GM21390 (cell line): ENCODE data around the gene PTGS1.

ENCODE experiments used
- ATAC-seq: cut with Tn5 transposase; IDR thresholded peaks from one replicate; pipeline ENCODE4 v1.9.1; 2021; ENCODE audit not compliant: unreplicated experiment

PTGS1 gene

DNA sequence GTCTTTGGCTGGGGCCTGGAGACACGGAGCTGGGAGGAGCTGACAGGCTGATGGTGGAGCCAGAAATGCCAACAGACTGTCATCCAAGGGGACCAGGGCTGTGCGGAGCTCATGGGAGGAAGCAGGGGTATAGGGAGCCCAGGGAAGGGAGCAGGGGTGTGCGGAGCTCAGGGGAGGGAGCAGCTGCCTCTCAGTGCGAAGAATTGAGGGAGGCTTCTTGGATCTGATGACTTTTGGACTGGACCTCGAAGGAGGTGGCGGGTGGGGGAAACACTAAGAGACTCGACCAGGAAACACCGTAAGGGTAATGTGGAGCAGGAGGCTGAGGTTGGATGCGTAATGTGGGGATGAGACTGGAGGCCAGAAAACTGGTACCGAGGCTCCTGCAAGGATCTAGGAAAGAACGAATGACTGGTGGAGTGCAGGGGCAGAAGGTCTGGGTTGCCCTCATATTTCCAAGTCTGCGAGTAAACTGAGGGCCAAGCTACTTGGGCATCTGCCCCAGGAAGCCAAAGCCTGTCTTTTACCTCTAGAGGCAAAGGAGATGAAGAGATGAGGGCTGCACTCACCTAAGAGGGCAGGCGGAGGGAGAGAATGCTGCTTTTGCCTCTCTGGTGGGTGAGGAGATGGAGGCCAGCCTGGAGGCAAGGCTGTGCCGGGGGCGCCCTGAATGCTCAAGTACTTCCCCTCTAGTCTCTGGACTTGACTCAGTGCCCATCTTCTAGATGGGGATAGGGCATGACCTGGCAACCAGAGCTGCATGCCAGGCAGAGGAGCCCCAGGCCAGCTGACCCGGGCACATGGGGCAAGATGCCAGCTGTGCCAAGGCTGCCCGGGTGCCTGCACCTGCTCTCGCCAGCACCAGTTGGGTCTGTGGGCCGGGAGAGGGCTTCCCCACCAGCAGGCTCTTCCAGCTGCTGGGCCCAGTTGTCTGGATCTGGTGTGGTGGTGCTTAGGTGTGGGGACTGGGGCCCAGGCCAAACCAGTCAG, 2.3 kb downstream of the PTGS1 start:
- ATAC-seq: no peak

DNA sequence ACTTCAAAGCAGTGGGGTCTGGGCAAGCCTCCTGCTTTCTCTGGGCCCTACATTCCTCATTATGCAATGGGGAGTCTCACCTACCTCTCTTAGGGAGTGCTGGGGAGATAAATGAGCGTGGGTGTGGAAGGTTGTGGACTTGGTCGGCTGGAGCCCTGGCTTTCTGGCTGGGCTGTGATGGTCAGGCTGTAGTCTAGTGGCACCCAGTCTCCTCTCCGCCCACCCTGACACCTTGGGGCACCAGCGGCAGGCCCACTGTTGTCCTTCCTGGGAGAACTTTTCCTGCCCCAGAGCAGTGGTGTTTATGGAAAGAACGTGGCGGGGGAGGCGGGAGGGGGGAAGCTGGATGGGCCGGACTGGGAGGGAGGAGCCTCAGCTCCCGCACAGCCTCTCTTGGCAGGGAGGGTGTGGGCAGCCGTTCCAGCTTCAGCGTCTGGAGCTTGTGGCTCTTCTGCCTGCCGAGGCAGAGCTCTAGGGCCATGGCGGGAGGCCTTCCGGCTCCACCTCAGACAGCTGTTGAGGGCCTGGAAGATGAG, 4.1 kb downstream of the PTGS1 start:
- ATAC-seq: no peak

DNA sequence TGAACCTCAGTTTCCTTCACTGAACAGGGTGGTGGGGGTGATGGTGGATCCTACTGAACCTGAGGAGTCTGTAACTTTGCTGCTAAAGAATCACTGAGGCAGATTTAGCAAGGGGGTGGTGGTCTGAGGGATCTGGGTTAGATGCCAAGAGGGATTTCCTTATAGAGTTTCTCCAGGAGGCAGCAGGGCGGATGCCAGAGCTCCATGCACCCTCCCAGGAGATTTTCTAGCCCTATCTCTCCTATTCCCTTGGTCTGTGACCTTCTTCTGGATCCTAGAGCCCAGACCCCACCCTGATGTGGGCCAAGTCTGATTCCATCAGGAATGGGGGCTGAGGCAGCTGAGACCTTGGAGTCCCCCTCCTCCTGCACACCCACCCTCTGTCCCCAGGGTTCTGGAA, 6.0 kb downstream of the PTGS1 start:
- no peak for ATAC-seq

DNA sequence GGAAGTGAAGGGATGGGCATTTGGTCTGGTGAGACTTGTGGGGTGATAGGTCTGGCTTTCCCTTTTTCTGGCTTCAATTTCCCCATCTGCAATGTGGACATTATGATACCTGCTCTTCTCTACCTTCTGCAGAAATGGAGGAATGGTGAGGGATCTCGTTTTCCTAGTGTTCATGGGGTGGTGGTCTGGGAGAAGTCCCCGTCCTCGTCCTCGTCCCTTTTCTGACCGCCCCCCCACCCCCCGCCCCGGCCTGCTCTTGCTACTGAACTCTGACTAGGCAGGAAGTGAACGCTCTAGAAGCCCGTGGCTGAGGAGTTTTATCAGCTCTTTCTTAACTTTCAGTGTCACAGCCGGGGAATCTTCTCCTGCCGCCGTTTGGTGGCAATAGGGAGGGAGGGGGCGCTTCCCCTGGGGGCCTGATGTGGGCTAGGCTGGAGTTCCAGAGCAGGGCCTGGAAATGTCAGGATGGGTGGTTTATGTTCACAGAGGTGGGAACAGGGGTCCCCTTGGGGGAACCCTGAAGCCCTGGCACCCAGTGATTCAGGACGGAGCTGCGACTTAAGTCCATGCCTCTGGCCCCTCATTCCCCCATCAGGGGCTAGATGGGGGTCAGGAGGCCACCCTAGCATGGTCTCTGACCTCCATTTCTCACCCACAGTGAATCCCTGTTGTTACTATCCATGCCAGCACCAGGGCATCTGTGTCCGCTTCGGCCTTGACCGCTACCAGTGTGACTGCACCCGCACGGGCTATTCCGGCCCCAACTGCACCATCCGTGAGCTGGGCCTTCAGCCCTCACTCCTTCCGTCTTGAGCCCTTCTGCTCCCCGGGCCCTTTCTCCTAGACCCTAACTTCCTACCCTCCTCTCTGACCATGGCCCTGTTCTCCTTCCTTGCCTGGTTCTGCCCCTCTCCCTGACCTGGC, 6.7 kb downstream of the PTGS1 start:
- no peak for ATAC-seq

DNA sequence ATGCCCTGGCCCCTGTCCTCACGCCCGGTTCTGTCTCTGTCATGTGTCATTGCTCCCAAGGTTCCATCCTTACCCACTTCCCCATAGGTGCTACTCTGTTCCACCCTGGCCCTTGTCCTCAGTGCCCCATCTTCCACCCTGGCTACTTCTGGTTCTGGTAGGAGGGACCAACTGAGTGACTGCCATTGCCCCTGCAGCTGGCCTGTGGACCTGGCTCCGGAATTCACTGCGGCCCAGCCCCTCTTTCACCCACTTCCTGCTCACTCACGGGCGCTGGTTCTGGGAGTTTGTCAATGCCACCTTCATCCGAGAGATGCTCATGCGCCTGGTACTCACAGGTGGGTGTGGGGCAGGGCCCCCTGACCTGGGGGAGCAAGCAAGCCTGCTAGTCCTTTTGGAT, 7.4 kb downstream of the PTGS1 start:
- no peak for ATAC-seq

DNA sequence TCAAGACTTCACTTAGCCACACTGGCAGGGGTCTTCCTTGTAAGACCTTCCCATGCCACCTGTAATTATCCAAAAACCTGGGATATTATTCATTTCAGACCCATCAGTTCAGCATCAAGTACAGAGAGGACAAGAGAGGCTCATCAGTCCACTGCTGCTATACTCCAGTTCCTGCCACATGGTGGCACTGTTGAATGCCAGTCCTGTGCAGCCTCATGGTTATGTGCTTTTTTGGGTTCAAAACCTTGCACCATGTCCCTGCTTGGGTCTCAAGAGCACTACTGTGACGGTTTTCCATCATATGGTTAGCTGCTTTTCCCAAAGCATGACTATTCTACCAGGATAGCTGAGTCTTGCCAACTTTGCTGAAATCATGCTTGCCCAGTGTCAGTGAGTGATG, 8.5 kb downstream of the PTGS1 start:
- no peak for ATAC-seq

DNA sequence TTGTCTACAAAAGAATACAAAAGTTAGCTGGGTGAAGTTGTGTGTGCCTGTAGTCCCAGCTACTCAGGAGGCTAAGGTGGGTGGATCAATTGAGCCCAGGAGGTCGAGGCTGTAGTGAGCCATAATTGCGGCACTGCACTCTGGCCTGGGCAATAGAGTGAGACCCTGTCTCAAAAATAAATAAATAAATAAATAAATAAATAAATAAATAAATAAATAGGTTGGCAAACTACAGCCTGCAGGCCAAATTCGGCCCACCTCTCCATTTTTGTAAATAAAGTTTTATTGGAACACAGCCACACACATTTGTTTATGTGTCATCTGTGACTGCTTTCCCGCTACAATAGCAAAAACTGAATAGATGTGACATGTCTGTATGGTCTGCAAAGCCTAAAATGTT, 9.5 kb downstream of the PTGS1 start:
- ATAC-seq: no peak

DNA sequence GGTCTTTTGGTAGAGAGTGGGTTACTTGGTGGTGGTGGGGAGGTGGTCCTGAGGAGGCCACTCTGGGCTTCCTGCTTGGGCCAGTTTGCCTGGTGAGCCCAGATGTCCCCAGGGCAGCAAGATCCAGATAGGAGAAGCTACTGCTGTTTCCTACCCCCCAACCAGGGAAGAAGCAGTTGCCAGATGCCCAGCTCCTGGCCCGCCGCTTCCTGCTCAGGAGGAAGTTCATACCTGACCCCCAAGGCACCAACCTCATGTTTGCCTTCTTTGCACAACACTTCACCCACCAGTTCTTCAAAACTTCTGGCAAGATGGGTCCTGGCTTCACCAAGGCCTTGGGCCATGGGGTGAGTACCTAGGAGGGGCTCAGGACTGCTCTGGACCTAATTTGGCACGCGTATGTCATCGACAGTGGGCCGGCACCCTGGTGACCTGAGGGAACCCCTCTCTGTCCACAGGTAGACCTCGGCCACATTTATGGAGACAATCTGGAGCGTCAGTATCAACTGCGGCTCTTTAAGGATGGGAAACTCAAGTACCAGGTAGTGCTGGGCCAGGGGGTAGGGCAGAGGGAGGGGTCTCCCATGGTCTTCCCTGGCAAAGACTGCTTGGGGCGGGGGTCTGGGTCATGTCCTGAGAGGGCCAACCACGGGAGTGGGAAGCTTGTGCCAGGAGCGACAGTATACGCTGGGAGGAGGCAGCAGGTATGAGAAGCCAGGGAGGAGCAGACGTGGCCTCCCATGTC, 10.6 kb downstream of the PTGS1 start:
- ATAC-seq: no peak

DNA sequence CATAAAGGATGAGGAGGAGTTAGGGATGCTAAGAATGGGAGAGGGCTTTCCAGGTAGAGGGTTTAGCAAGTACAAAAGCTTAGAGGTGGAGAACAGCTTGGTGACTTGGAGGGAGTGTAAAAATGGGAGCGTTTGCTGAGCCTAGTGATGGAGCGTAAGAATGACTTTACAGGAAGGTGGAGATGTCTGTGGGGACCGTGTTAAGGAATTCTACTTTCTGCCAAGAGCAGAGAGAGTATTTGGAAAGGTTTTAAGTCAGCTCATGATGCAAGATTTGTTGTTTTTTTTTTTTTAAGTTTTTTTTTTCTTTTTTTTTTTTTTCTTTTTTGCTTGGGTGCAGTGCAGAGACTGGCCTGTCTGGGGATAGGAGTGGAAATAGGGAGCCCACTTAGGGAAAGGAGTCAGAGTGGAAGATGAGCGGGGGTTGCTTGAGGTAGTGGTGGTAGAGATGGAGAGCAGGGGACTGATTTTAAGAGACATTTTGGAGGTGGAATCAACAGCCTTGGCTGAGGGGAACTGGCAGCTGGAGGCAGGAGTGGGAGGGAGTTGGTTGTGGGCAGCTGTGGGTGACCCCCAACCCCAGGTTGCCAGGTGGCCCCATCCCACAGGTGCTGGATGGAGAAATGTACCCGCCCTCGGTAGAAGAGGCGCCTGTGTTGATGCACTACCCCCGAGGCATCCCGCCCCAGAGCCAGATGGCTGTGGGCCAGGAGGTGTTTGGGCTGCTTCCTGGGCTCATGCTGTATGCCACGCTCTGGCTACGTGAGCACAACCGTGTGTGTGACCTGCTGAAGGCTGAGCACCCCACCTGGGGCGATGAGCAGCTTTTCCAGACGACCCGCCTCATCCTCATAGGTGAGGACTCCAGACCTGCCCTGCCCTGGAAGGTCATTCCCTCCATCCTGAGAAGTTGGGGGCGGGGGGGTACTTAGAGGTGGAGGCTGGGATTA, 12.4 kb downstream of the PTGS1 start:
- no peak for ATAC-seq

DNA sequence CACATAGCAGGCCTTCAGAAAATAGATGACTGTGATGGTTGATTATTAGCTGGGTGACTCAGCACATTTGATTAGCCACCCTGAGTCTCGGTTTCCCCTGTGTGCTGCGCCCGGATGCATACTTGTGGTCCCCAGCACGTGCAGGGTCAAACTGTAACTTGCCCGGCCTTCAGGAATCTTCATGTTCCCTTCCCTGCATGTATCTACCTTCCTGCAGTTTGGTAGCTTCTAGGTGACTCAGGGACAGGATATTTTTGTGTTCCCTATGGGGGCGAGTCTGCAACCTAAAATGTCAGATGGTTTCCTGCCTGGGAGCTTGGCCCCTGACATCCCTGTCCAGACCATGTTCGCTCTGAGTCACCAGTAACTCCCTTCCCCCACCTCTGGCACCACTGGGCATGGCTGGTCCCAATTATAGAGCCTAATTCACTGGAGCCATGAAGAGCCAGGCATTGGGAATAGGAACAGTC, 13.2 kb downstream of the PTGS1 start:
- ATAC-seq: no peak

DNA sequence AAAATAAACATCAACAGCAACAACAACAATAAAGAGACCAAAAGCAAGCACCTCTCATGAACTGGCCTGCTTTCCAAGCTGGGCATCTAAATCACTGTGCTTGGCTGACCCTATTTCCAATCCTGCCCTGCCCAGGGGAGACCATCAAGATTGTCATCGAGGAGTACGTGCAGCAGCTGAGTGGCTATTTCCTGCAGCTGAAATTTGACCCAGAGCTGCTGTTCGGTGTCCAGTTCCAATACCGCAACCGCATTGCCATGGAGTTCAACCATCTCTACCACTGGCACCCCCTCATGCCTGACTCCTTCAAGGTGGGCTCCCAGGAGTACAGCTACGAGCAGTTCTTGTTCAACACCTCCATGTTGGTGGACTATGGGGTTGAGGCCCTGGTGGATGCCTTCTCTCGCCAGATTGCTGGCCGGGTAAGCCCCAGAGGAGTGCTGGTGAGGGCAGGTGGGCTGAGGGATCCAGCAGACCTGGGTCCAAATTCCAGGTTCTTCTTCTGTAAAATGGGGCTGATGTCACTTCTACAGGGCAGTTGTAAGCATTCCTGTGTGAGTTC, 15.6 kb downstream of the PTGS1 start:
- ATAC-seq: no peak

DNA sequence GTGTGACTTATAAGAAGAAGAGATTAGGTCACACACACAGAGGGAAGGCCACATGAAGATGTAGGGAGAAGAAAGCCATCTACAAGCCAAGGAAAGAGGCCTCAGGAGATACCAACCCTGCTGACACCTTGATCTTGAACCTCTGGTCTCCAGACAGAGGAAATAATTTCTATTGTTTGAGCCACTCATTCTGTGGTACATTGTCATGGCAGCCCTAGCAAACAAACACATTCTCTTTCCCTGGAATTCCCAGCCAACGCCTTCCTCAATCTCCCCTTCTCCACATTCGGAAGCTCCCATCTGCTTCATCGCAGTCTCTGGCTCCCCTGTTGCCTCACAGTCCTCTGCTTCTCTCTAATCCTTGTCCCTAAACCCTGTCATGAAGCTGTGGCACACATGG, 16.7 kb downstream of the PTGS1 start:
- ATAC-seq: no peak

DNA sequence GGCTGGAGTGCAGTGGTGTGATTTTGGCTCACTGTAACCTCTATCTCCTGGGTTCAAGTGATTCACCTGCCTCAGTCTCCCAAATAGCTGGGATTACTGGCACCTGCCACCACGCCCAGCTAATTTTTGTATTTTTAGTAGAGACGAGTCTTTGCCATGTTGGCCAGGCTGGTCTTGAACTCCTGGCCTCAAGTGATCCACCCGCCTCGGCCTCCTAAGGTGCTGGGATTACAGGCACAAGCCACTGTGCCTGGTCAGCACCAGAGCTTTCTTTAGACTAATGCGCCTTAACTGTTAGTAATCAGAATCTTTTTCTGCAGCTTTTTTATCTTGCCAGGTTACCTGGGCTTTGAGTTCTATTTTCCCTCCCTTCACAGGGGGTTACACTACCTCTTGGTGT, 18.4 kb downstream of the PTGS1 start:
- ATAC-seq: no peak

DNA sequence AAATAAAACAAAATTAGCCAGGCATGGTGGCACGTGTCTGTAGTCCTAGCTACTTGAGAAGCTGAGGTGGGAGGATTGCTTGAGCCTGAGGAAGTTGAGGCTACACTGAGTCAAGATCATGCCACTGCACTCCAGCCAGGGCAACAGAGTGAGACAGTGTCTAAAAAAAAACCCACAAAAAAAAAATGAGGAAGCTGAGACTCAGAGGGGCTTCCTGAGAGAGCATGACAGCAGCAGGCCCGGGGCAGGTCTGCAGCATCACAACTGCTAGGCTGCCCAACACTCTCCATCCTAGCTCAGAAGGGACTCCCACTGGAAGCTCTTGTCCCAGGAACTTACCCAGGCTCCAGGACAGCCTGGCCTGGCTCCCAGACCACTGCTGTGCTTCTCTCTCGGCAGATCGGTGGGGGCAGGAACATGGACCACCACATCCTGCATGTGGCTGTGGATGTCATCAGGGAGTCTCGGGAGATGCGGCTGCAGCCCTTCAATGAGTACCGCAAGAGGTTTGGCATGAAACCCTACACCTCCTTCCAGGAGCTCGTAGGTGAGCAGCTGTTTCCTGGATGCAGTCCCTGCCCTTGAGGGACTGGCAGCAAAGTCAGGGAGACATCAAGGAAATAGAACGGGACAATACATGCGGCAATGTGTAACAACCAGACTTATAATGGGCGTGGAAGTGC, 19.1 kb downstream of the PTGS1 start:
- ATAC-seq: no peak

DNA sequence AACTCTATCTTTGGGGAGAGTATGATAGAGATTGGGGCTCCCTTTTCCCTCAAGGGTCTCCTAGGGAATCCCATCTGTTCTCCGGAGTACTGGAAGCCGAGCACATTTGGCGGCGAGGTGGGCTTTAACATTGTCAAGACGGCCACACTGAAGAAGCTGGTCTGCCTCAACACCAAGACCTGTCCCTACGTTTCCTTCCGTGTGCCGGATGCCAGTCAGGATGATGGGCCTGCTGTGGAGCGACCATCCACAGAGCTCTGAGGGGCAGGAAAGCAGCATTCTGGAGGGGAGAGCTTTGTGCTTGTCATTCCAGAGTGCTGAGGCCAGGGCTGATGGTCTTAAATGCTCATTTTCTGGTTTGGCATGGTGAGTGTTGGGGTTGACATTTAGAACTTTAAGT, 21.5 kb downstream of the PTGS1 start:
- ATAC-seq: no peak

DNA sequence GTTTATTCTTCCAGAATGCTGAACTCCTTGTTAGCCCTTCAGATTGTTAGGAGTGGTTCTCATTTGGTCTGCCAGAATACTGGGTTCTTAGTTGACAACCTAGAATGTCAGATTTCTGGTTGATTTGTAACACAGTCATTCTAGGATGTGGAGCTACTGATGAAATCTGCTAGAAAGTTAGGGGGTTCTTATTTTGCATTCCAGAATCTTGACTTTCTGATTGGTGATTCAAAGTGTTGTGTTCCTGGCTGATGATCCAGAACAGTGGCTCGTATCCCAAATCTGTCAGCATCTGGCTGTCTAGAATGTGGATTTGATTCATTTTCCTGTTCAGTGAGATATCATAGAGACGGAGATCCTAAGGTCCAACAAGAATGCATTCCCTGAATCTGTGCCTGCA, 21.9 kb downstream of the PTGS1 start:
- no peak for ATAC-seq

DNA sequence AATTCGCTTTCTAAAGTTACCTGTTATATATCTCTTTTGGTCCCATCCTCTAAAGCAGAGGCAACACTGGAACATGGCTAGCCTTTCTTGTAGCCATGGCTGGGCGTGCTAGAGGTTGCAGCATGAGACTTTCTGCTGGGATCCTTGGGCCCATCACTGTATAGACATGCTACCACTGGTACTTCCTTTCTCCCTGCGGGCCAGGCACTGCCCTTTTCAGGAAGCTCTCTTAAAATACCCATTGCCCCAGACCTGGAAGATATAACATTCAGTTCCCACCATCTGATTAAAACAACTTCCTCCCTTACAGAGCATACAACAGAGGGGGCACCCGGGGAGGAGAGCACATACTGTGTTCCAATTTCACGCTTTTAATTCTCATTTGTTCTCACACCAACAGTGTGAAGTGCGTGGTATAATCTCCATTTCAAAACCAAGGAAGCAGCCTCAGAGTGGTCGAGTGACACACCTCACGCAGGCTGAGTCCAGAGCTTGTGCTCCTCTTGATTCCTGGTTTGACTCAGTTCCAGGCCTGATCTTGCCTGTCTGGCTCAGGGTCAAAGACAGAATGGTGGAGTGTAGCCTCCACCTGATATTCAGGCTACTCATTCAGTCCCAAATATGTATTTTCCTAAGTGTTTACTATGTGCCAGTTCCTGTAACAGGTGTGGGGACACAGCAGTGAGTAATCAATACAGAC, 22.6 kb downstream of the PTGS1 start:
- ATAC-seq: no peak
